OCI-LY1 (cell line): ENCODE data around the gene FNTB.

ENCODE experiments used
- H2AFZ ChIP-seq: fragments of 200-600 bp; sonication (generic), shearing (Covaris generic); 2 replicates; pipeline ENCODE4 v1.6.0; 2014; ENCODE audit warnings: antibody characterized with exemption, mild to moderate bottlenecking, low read length
- H3F3A ChIP-seq: fragments of 200-600 bp; sonication (generic), shearing (Covaris generic); 2 replicates; pipeline ENCODE4 v1.6.0; 2014; ENCODE audit warnings: mild to moderate bottlenecking, antibody characterized with exemption, low read length, moderate library complexity; ENCODE audit not compliant: insufficient read depth
- H3K27ac ChIP-seq: fragments of 200-600 bp; sonication (generic); 2 replicates; pipeline ENCODE4 v1.5.1; 2014; ENCODE audit warnings: low read length, mixed run types, mild to moderate bottlenecking, low read depth; ENCODE audit not compliant: poor library complexity, severe bottlenecking
- H3K27me3 ChIP-seq: fragments of 200-600 bp; sonication (generic); 2 replicates; pipeline ENCODE4 v1.6.0; 2014; ENCODE audit warnings: antibody characterized with exemption, mild to moderate bottlenecking, low read length, moderate library complexity; ENCODE audit not compliant: insufficient read depth
- H3K36me3 ChIP-seq: fragments of 200-600 bp; sonication (generic); 2 replicates; pipeline ENCODE4 v1.6.1; 2014; ENCODE audit warnings: mild to moderate bottlenecking, antibody characterized with exemption, low read length, moderate library complexity, mixed read lengths; ENCODE audit not compliant: insufficient read depth
- H3K4me1 ChIP-seq: fragments of 200-600 bp; sonication (generic); 2 replicates; pipeline ENCODE4 v1.5.1; 2014; ENCODE audit warnings: mild to moderate bottlenecking, low read length, moderate library complexity; ENCODE audit not compliant: insufficient read depth, severe bottlenecking
- H3K4me2 ChIP-seq: fragments of 200-600 bp; sonication (generic), shearing (Covaris generic); 2 replicates; pipeline ENCODE4 v1.6.1; 2014; ENCODE audit warnings: low read length
- H3K4me3 ChIP-seq: fragments of 200-600 bp; sonication (generic); 2 replicates; pipeline ENCODE4 v1.5.1; 2014; ENCODE audit warnings: low read length, low read depth, mild to moderate bottlenecking, mixed read lengths; ENCODE audit not compliant: poor library complexity, severe bottlenecking
- H3K79me2 ChIP-seq: fragments of 200-600 bp; shearing (Covaris generic); 2 replicates; pipeline ENCODE4 v1.6.1; 2016; ENCODE audit warnings: mixed run types, low read length, mixed read lengths; ENCODE audit not compliant: insufficient read depth
- H3K9ac ChIP-seq: fragments of 200-600 bp; sonication (generic), shearing (Covaris generic); 2 replicates; pipeline ENCODE4 v1.6.1; 2014; ENCODE audit warnings: mild to moderate bottlenecking, low read length, mixed read lengths
- H3K9me2 ChIP-seq: fragments of 200-600 bp; sonication (generic), shearing (Covaris generic); 2 replicates; pipeline ENCODE4 v1.6.1; 2014; ENCODE audit warnings: low read depth, mild to moderate bottlenecking, low read length, mixed read lengths
- H3K9me3 ChIP-seq: fragments of 200-600 bp; shearing (Covaris generic); 2 replicates; pipeline ENCODE4 v1.6.1; 2014; ENCODE audit warnings: low read length, mixed read lengths
- H4K20me1 ChIP-seq: fragments of 200-600 bp; sonication (generic), shearing (Covaris generic); 2 replicates; pipeline ENCODE4 v1.6.0; 2016; ENCODE audit warnings: mild to moderate bottlenecking, low read length; ENCODE audit not compliant: insufficient read depth
- EZH2 ChIP-seq: fragments of 200-600 bp; sonication (generic), shearing (Covaris generic); IDR thresholded peaks from 2 replicates; pipeline ENCODE4 v1.8.0; 2017; ENCODE audit warnings: borderline replicate concordance, mixed run types, mild to moderate bottlenecking, antibody characterized with exemption, low read length, moderate library complexity, mixed read lengths
- TF ChIP-seq, protein P1 (sequence below): fragments of 200-600 bp; sonication (generic), shearing (Covaris generic); IDR thresholded peaks from 2 replicates; pipeline ENCODE4 v1.5.1; 2017; ENCODE audit warnings: mild to moderate bottlenecking, antibody characterized with exemption, low read length, moderate library complexity, mixed read lengths

FNTB gene

DNA sequence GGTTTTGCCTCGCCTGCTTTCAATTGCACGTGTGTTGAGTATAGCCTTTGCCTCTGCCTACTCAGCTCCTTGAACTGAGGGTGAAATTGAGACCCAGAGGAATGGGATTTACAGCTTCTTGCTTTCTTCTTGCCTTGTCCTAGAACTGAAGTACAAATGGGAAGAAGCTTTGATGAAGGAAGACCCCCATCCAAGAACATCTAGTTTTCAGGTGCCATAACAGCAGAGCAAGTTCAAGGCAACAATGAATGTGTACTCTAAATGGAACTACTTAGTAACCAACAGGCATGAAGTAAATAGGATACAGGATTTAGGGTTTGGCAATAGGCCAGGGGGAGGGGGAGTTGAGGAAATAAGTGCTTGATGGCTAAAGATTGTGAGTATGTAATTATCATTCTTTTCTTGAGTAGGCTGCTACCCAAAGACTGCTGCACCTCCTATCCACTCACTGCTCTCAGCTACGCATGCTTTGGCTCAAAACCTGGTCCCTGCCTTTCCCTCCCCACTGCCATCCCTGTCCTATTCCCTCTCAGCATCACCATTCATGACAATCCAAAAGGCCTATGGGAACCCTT is 46.3 kb upstream of the FNTB start:
- no peaks in the 10 kb centered on the region for H3F3A ChIP-seq
- H3K27ac ChIP-seq: no peak overlapping the region
- H2AFZ ChIP-seq: no peak overlapping the region
- no peak overlapping the region for H3K9ac ChIP-seq
- no peak overlapping the region for H3K4me2 ChIP-seq
- TF ChIP-seq EZH2: no peak
- TF ChIP-seq, protein P1, sequence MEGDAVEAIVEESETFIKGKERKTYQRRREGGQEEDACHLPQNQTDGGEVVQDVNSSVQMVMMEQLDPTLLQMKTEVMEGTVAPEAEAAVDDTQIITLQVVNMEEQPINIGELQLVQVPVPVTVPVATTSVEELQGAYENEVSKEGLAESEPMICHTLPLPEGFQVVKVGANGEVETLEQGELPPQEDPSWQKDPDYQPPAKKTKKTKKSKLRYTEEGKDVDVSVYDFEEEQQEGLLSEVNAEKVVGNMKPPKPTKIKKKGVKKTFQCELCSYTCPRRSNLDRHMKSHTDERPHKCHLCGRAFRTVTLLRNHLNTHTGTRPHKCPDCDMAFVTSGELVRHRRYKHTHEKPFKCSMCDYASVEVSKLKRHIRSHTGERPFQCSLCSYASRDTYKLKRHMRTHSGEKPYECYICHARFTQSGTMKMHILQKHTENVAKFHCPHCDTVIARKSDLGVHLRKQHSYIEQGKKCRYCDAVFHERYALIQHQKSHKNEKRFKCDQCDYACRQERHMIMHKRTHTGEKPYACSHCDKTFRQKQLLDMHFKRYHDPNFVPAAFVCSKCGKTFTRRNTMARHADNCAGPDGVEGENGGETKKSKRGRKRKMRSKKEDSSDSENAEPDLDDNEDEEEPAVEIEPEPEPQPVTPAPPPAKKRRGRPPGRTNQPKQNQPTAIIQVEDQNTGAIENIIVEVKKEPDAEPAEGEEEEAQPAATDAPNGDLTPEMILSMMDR: no peak
- no peaks in the 10 kb centered on the region for H4K20me1 ChIP-seq
- H3K9me2 ChIP-seq: no peaks in the 10 kb centered on the region
- H3K4me3 ChIP-seq: no peak overlapping the region
- H3K9me3 ChIP-seq: no peaks in the 10 kb centered on the region
- H3K36me3 ChIP-seq: peaks cover 34% of the 10 kb centered on the region; the same call in 1 of the 2 replicates
- H3K4me1 ChIP-seq: no peaks in the 10 kb centered on the region
- no peaks in the 10 kb centered on the region for H3K79me2 ChIP-seq
- no peaks in the 10 kb centered on the region for H3K27me3 ChIP-seq

DNA sequence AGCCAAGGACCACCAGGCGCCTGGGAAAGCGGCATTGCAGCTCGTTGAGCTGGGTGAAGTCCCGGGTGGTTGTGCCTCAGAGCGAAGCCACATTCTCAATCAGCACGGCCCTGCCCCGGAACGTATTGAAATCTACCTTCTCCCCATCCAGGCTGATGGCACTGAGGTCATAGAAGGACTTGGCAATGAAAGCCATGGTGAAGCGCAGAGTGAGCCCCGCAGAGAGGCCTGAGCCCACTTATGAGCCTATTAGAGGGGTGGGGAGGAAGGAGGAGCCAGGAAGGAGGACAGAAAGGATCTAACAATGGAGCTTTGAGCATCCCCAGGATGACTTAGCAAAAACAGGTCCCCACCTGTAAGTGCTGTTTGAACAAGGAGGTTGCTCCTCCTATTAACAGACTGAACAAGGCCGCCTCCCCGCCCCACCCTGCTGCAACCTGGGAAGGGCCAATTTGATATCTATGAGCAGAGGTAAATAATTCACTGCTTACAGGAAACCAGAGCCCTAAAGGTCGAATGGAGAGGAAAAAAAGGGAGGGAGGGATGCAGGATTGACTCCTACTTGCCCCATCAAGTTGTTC is 44.1 kb upstream of the FNTB start, which contains the start of gene GPX2:
TSS of gene GPX2 (minus strand) at position 215 of the 581 bp plus-strand sequence. CDS start at position 196, 19 bp downstream.
- peaks cover 23% of the 10 kb centered on the region; the same call in 1 of the 2 replicates for H3K36me3 ChIP-seq
- no peak within 1 kb of the TSS for H3K4me2 ChIP-seq

GRCh38 chr14:64943556-64943955 is 43.1 kb upstream of the FNTB start:
- H3K36me3 ChIP-seq: peaks cover 22% of the 10 kb centered on the region; the same call in 1 of the 2 replicates
- no peaks in the 10 kb centered on the region for H3K9me2 ChIP-seq
- TF ChIP-seq, protein P1: no peak
- no peak for TF ChIP-seq EZH2
- H3K9me3 ChIP-seq: no peaks in the 10 kb centered on the region
- H3K9ac ChIP-seq: no peak overlapping the region
- H3K27me3 ChIP-seq: no peaks in the 10 kb centered on the region
- no peaks in the 10 kb centered on the region for H3K4me1 ChIP-seq
- no peak overlapping the region for H3K4me2 ChIP-seq
- no peak overlapping the region for H2AFZ ChIP-seq
- no peaks in the 10 kb centered on the region for H3K79me2 ChIP-seq
- H4K20me1 ChIP-seq: no peaks in the 10 kb centered on the region
- H3K4me3 ChIP-seq: no peak overlapping the region
- H3K27ac ChIP-seq: no peak overlapping the region
- no peaks in the 10 kb centered on the region for H3F3A ChIP-seq

More for the DNA sequence above, 44.1 kb upstream of the FNTB start, which contains the start of gene GPX2:
- H3K9me3 ChIP-seq: no peaks in the 10 kb centered on the region
- TF ChIP-seq, protein P1: no peak
- TF ChIP-seq EZH2: no peak
- H3K79me2 ChIP-seq: no peaks in the 10 kb centered on the region
- no peaks in the 10 kb centered on the region for H3F3A ChIP-seq
- no peaks in the 10 kb centered on the region for H3K9me2 ChIP-seq
- H4K20me1 ChIP-seq: no peaks in the 10 kb centered on the region
- H3K27ac ChIP-seq: no peak within 1 kb of the TSS
- H3K9ac ChIP-seq: no peak within 1 kb of the TSS
- H3K4me1 ChIP-seq: no peaks in the 10 kb centered on the region
- H3K4me3 ChIP-seq: no peak within 1 kb of the TSS
- no peak within 1 kb of the TSS for H2AFZ ChIP-seq
- H3K27me3 ChIP-seq: no peaks in the 10 kb centered on the region
